ENCODE data around the gene CORO1C. TPM values are rescaled to one million over a fixed set of nuclear protein-coding genes. Genes with fewer than 3 reads are reported as not detected.

CORO1C gene
- total and polyA plus RNA-seq, 9 of the 15 experiments (the other 6 are each of a cell fraction or from before 2014, with no cell fraction given): 55.2 to 280 (median 150) TPM

GRCh38 chr12:108627134-108627920 is 104.0 kb downstream of the CORO1C start:
- Histone ChIP-seq H3K9me1 (ENCODE audit: control insufficient read depth, insufficient read depth, low read length) (no peaks in the 10 kb centered on the region), H3K4me3 (no peak overlapping the region), H3K36me3 (ENCODE audit: control insufficient read depth, insufficient read depth, low read length) (peaks cover 9% of the 10 kb centered on the region; the same call in 2 of the 3 replicates), H3K27me3 (ENCODE audit: control insufficient read depth in 2 of 2, insufficient read depth in 2 of 2, low read length in 2 of 2) (no peaks in the 10 kb centered on the region), H3K4me2 (ENCODE audit: insufficient read depth, low read length) (peak overlapping the region; percentile 8; the same call in 1 of the 2 replicates), H3K9ac (ENCODE audit: insufficient read depth in 1 of 2, low read depth in 2 of 2, low read length in 2 of 2) (peak overlapping the region; percentile 43 to 98; a peak in 3 of 4 replicates), H4K20me1 (replicated peaks; ENCODE audit: control insufficient read depth, insufficient read depth, low read length) (no peaks in the 10 kb centered on the region), H3K9me3 (replicated peaks; ENCODE audit: control insufficient read depth, insufficient read depth, low read depth, low read length) (no peaks in the 10 kb centered on the region), H3K27ac (ENCODE audit: extremely low read depth, low read depth, low read length) (peak overlapping the region; percentile 96), H3K79me2 (ENCODE audit: control insufficient read depth, insufficient read depth, low read length) (peaks cover 40% of the 10 kb centered on the region), H3K4me1 (replicated peaks in 1 of 2; ENCODE audit: control insufficient read depth in 2 of 2, insufficient read depth in 2 of 2, low read length in 2 of 2) (peaks cover 37 to 48% of the 10 kb centered on the region in 2 experiments), H2AFZ (ENCODE audit: low read depth, low read length) (peak overlapping the region; percentile 82)
- intact Hi-C loops (cut with micrococcal nuclease) (no loop called here), in situ Hi-C loops (cut with MboI) (no loop called here)
- 43% methylated on average over 8 of the region's 8 CpGs for WGBS (ENCODE audit: insufficient coverage, low coverage, missing lambda C conversion rate)
- POLR2A ChIA-PET: interaction anchor here (0.9 to 7.4 kb wide), 9 partner anchors 9 to 173 kb away, joined by 3 to 69 read pairs (median 8); partner anchors contain the start of genes ISCU and SART3
- CTCF ChIA-PET (ENCODE audit: low intra/inter-chr PET ratio): no interaction called here
- ATAC-seq (no peak), DNase-seq (ENCODE audit: extremely low read depth in 1 of 4, low spot score in 3 of 4) (peak in 1 of 4 experiments; percentile 54), FAIRE-seq (peak; percentile 61)
- no TSS peak for BruUV-seq (replicated peaks)
- TF ChIP-seq ZNF121 (CRISPR knock-in tag; conservative IDR thresholded peaks at IDR 0.05): peak; percentile 83
- no peak for TF ChIP-seq PRDM10 (IDR thresholded peaks at IDR 0.05; ENCODE audit: partially characterized antibody)
- TF ChIP-seq TSHZ1 (CRISPR knock-in tag; IDR thresholded peaks at IDR 0.05): no peak
- TF ChIP-seq RAD21 (CRISPR knock-in tag; conservative IDR thresholded peaks at IDR 0.05 in 1 of 2, IDR thresholded peaks at IDR 0.05 in 1 of 2): 0 out of 4 replicates have a peak, but pooled peaks of 1 of the 2 experiments have one; percentile 5
- TF ChIP-seq POLR2H (tag; IDR thresholded peaks at IDR 0.05; ENCODE audit: low read depth): no peak
- TF ChIP-seq CREB5 (CRISPR knock-in tag; IDR thresholded peaks at IDR 0.05): no peak
- no peak for TF ChIP-seq GTF2A2 (tag; IDR thresholded peaks at IDR 0.05)
- no peak for TF ChIP-seq ZNF316 (IDR thresholded peaks at IDR 0.05)
- TF ChIP-seq ZNF707 (CRISPR knock-in tag; conservative IDR thresholded peaks at IDR 0.05): no peak
- TF ChIP-seq TAF1 (IDR thresholded peaks at IDR 0.05; ENCODE audit: control insufficient read depth, extremely low read depth, insufficient read depth, low read length, severe bottlenecking): peak; percentile 11
- no peak for TF ChIP-seq FOXM1 (IDR thresholded peaks at IDR 0.05; ENCODE audit: low read depth)
- TF ChIP-seq FOXM1 (CRISPR knock-in tag; IDR thresholded peaks at IDR 0.05; ENCODE audit: low read depth): no peak
